SIG-M5 treated with dmso at 0.1 percent for 504 hours (cell line): ENCODE measurements around the gene PRR33.

Source experiments
- DNase-seq: peaks from one replicate; lab custom pipeline; 2025; ENCODE audit not compliant: unreplicated experiment; lab: John Stamatoyannopoulos, UW

Gene PRR33

GRCh38 chr11:1864831-1865665 is 26.6 kb downstream of the PRR33 start:
- DNase-seq, result no peak

- DNase-seq, result no peak
Observed at GRCh38 chr11:1864231-1864630, 27.5 kb downstream of the PRR33 start.

- DNase-seq, result no peak
Observed at GRCh38 chr11:1863352-1864216, 28.1 kb downstream of the PRR33 start.

GRCh38 chr11:1862588-1863351 is 28.9 kb downstream of the PRR33 start:
- no peak for DNase-seq

GRCh38 chr11:1861435-1862411 is 30.0 kb downstream of the PRR33 start:
- no peak for DNase-seq

GRCh38 chr11:1860108-1860507 is 31.6 kb downstream of the PRR33 start:
- no peak for DNase-seq

- DNase-seq, result no peak
Observed at GRCh38 chr11:1859004-1859403, 32.7 kb downstream of the PRR33 start.

GRCh38 chr11:1858576-1858975 is 33.1 kb downstream of the PRR33 start:
- no peak for DNase-seq

GRCh38 chr11:1858154-1858553 is 33.5 kb downstream of the PRR33 start:
- no peak for DNase-seq

- DNase-seq, result no peak
Observed at GRCh38 chr11:1857064-1857463, 34.6 kb downstream of the PRR33 start.

- no peak for DNase-seq
Observed at GRCh38 chr11:1856306-1857005, 35.2 kb downstream of the PRR33 start.

- no peak for DNase-seq
Observed at GRCh38 chr11:1855886-1856265, 35.8 kb downstream of the PRR33 start.

GRCh38 chr11:1854949-1855885 is 36.5 kb downstream of the PRR33 start:
- no peak for DNase-seq

GRCh38 chr11:1854132-1854948 is 37.4 kb downstream of the PRR33 start:
- no peak for DNase-seq

GRCh38 chr11:1853376-1854131 is 38.1 kb downstream of the PRR33 start:
- DNase-seq, result no peak

GRCh38 chr11:1852877-1853276 is 38.8 kb downstream of the PRR33 start, which contains the start of gene LSP1:
Gene LSP1, plus strand, starts transcription at chr11:1853084. Its CDS starts 61 bp downstream, at chr11:1853145.
- peak; percentile 78 for DNase-seq
